Fibroblast of skin of left biceps (primary cell): ENCODE measurements around the gene KIF17.

Experiments
- DNase-seq, 2 experiments: peaks; one replicate each; pipeline ENCODE4 v3.0.0-alpha.2; 2013; ENCODE audit warnings: low read depth in 2 of 2

KIF17 gene

GRCh38 chr1:20717452-20718342 lies at the start of gene KIF17:
KIF17 (minus strand) TSS chr1:20718007; CDS start chr1:20717706, 301 bp downstream.
- peak in 1 of 2 experiments; percentile 32 for DNase-seq

GRCh38 chr1:20767271-20767670 lies 49.5 kb upstream of the KIF17 start:
- no peak for DNase-seq

GRCh38 chr1:20763417-20763816 lies 45.6 kb upstream of the KIF17 start:
- DNase-seq, result no peak

DNA sequence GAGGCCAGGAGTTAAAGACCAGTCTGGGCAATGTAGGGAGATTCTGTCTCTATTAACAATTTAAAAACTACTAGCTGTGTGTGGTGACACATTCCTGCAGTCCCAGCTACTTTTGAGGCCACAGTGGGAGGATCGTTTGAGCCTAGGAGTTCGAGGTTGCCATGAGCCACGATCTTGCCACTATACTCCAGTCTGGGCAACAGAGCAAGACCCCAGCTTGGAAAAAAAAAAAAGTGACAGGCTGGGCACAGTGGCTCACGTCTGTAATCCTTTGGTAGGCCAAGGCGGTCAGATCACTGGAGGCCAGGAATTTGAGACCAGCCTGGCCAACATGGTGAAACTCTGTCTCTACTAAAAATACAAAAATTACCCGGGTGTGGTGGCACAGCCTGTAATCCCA lies 42.5 kb upstream of the KIF17 start:
- DNase-seq, result no peak

DNA sequence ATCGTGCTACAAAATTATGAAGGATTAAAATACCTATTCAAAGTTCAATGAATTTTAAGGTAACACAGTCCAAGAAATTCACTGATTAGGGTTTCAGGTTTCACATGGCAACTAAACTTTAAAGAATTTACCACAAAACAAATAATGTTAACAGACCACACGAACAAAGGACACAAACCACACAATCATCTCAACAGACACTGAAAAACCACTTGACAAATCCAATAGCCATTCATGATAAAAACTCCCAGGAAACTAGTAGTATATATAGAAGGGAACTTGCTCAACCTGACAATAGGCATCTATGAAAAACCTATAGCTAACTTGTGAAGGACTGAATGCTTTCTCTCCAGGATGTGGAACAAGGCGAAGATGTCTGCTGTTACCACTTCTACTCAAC lies 35.8 kb upstream of the KIF17 start:
- DNase-seq, result no peak

DNA sequence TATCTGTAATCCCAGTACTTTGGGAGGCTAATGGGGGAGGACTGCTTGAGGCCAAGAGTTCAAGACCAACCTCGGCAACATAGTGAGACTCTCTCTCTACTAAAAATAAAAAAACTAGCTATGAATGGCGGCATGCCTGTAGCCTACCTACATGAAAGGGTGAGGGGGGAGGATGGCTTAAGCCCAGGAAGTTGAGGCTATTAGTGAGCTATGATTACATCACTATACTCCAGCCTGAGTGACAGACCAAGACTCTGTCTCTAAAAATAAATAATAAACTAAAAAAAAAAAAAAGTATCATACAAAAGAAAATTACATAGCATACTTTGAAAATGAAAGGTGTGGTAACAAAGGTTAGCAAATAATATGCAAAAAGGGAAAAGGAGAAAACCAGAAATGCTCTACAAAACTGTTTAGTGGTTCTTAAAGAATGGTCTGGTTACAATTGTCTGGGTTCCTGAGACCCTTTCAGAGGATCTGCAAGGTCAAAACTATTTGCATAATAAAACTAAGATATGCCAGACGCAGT lies 33.7 kb upstream of the KIF17 start:
- DNase-seq, result no peak

DNA sequence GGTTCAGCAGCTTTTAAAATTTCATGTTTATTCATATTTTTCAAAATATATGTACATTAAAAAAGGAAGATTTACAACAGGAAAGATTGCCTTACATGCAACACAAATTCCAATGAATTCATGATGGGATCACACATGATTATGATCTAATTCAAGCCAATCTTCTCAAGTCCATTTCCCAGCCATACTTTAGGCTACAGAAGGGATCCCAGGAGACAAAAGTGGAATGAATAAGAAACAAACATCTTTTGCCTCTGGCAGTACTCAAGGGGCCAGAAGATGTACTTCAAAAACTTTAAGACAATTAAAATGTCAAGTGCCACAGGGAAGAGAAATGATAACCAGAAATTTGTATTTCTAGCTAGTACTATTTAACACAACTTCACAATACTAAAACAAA lies 24.9 kb upstream of the KIF17 start:
- DNase-seq, result no peak

GRCh38 chr1:20740781-20741180 lies 23.0 kb upstream of the KIF17 start:
- no peak for DNase-seq

DNA sequence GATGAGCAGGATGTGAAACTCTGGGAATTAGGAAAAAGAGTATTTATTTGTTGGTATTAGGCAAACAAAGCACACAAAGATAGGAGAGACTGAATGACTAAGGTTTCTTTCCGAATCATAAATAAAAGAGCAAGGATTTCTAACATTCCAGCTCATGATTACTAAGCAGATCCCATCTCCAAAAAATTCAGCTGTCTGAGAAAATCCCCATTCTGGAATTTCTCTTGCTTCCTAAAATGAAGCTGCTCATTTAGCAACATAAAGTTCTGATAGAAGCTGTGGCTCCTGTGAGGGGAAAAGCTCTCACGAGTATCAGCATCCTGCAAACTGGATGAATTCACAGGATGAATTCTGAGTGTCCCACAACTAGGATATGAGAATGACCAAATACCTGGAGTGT lies 21.4 kb upstream of the KIF17 start:
- DNase-seq, result peak in 1 of 2 experiments; percentile 22

DNA sequence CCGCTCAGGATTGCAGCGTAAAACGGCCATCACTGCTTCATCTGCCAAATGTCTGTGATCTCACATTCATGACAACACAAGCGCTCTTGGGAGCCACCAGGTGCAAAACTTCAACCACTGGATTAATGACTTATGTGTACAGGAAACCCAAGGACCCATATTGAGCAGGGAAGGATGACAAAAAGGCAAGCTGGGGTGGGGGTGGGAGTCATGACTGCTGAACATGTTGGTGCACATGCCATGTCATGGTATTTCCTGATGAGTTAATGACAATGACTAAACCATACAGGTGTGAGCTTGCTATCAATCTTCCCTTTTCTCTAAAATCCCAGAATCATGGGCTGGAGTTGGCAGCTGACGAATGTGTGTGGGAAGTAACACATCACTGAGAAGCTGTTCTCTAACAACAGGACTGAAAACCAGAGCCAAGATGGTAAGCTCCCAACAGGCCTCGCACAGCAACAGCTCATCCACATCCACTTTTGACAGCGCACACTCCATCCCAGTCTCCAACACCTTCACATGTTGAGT lies 17.8 kb upstream of the KIF17 start:
- DNase-seq, result no peak

DNA sequence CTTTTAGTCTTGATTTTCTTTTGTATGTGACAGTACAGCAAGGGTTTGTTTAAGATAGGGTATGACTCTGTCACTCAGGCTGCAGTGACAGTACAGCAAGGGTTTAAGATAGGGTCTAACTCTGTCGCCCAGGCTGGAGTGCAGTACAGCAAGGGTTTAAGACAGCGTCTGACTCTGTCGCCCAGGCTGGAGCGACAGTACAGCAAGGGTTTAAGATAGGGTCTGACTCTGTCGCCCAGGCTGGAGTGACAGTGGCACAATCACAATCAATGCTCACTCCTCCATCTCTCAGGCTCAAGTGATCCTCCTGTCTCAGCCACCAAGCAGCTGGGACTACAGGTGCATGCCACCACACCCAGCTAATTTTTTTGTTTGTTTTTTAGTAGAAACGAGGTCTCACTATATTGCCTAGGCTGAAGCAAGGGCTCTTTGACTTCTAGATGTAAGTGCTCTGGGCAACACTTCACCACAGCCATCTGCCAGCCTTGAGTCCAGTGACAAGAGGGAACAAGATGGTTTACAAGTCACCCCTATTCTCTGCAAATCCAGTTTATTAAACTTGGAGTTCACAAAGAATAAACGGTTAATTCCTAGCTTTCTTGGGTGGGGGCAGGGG lies 15.7 kb upstream of the KIF17 start:
- DNase-seq, result no peak

DNA sequence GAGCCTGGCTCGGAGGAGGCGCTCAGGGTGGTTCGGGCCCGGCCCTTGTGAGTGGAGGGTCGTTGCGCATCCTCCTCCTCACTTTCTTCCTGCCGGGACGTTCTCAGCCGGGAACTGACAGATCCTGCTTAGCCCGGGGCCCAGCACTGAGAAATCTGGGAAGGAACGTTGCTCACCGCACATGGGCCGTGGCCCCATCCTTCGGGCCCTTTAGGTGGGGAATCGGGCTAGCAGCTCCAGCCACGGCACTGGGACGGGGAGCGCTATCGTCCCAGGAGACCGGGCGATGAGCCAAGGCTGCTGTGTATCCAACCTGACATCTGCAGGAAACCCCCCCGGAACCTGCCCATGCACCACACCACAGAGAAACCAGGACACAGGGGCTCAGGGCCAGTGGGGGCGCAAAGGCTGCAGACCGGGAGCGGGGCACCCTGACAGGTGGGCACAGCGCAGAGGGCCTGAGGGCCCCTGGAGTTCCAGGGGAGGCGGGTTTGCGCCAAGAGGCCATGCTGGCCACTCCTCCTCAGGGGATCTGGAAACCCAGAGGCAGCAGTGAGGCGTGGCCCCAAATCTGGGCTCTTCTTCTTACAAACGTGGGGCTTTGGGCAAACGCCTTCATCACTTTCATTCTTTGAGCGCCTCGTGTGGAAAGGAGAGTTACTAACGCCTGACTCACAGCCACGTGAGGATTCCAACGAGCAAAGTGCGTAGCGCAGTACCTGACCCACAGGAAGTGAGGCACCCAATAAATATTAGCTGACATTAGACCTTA lies 15.0 kb upstream of the KIF17 start, which contains the start of gene SH2D5:
Gene SH2D5 (minus strand): TSS at position 116 of the 772 bp plus-strand sequence. CDS start 4,659 bp downstream, outside the sequence.
- peak; percentile 83 for DNase-seq

DNA sequence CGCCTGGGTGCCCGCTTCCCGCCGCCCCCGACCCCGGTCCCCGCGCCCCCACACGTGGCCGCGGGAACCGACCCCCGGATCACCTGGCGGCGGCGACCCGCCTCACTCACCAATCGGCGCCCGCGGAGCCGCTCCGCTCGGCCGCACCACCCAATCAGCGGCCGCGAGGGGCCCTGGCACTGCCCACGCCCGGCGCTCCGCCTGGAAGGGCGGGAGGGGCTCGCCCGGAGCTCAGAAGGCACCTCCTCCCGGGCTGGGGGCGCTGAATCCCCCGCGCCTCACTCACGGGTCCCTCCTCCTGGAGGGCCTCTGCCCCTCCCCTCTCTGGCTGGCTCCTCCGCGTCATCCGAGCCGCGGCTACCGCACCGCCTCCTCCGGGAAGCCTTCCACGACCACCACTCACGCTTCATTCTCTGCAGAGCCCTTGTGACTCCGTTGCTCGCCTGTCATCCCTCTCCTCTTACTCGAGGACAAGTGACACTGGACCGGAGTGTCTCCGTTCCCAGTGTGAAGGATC lies 14.3 kb upstream of the KIF17 start:
- DNase-seq, result no peak

DNA sequence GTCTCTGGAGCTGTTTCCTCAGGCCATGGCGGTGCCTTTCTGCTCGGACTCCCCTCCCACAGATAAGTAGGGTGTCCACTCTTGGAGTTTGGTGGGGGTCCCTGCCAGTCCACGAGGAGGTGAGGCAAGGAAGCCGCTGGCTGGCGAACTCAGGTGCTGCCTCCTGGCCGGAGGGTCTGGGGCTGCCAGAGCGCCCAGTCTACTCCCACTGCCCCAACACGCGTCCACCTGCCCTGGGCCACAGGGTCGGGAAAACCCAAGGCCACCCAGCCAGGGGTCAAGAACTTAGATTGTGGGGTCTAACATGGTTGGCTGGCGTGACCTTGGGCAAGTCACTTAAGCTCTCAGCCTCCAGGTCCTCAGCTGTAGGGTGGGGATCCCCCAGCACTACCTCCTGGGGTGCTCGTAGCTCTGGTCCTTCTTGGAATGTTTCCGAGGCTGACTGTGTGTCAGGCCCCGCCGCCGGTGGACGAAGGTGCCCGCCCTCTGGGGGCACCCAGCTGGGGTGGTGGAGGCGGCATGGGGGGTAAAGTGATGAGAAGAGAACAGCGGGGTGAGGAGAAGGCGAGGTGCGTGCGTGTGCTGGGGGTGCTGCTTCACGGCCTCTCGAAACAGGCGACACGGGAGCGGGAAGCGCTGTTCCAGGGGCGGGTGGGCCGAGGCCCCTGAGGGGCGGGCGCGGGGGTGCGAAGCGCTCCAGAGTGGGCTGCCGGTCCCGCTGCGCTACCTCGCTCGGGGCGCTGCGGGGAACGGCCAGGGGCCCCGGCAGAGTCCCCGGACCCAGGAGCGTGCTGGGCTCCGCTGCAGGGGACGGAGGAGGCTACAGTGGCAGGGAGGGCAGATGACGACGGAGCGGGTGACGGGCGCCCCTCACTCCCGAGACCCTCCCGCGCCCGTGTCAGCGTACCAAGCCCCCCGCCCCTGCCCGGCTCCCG lies 13.5 kb upstream of the KIF17 start:
- DNase-seq, result no peak

GRCh38 chr1:20730690-20731056 lies 12.9 kb upstream of the KIF17 start:
- DNase-seq, result no peak

GRCh38 chr1:20729990-20730689 lies 12.3 kb upstream of the KIF17 start:
- DNase-seq, result no peak

DNA sequence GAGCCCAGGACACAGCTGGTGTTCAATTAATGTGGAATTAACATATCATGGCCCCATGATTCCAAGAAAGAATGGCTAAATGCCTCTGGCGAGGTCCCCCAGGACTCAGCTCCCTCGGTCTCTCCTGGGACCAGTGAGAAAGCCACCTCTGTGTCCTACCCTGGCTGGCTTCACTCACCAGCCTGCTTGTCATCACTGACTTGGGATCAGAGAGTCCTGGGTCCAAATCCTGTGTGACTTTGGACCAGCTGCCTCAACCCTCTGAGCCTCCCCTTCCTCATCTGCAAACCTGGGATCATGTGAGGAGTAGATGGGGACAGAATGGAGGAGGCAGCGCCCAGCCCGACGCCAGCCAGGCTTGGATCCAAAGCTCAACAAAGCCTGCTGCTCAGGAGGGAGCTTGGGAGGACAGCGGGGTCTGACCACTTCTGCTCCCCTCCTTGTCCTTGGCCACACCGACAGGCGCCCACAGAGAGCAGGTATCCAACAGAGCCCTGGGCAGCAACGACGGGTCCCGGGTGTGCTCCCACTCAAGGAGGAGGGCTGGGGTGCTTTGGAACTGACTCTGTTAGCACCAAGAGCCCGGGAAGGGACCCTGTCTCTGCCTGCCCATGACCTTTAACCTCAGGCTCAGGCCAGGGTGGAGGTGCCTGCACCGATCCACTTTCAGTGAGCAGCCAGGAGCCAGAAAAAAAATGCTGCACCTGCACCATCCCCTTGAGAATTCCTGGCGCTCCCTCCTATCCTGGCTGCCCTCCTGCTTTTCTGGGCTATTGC lies 11.5 kb upstream of the KIF17 start:
- no peak for DNase-seq

DNA sequence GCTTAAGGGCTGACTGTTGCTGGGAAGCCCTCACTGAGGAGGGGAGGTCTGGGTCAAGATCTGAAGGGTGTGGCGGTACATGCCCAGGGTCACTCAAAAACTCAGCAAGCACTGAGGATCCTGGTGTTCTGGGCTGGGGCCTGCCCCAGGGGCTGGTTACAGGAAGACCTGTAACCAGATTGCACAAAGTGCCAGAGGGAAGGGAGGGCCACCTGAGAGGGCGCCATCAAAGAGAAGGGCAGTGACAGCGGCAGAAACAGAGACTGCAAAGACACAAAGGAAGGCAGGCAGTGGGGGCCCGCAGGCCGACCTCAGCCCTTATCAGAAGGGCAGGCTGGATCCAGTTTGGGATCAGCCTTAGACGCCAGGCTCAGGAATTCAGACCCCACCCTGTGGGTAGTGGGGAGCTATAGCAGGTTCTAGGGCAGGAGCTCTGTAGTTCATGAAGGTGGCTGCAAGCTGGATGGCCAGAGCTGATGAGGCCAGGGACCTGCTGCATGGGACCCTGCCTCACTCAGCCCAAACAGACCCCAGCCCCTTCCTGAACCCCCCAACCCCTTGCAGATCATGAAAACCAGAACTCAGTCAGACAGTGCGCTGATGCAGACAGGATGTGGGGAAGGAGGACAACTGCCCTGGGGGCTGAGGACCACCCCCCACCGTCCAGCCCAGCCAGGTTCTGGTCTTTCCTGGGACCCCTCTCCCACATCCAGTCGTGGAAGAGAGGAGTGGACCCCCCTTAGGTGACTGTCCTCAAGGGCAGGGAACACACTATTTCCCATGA lies 10.8 kb upstream of the KIF17 start:
- DNase-seq, result no peak
